ENCODE results near the gene TXNDC12.
A peak's percentile ranks its signal among the peaks of the same experiment; 100 is the strongest.

Gene TXNDC12

DNA sequence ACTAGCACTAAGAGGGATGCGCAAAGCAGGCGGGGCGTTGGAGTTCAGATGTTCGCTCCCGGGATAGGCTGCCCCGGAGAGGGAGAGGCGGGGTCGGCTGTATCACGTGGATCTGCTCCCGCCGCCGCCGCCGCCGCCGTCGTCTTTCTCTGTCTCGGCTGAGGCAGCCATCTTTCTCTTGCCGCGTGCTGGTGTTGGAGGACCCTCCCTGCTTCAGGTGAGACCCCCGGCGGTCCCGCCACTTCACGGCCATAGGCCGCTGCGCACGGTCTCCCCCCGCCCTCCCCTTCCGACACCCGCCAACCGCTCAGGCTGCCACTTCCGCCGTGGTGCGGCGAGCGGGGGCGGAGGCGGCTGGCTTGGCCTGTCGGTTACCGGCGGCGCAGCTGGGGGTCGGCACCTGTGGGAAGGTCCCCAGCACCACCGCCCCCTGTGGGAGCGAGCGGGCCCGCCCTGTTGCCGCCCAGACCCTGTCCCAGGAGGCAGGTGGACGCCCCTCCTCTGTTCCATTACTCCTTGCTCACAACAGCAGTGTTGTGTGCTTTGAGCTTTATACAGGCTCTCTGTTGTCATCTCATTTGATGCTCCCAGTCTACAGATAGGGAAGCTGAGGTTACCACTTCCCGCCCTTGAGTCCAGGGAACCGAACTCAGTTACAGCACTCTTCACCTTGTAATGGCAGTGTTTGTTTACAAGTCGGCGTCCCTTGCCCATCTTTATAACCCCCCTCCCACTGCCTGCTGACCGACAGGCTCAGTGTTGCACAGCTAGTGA, 1.4 kb upstream of the TXNDC12 start, which contains the start of gene BTF3L4 (continued):
- TF ChIP-seq ZFHX2 (tag by site-specific recombination; conservative IDR thresholded peaks at IDR 0.05) (peak; percentile 93), KLF9 (tag by site-specific recombination; IDR thresholded peaks at IDR 0.05; ENCODE audit: low read depth) (peak; percentile 60), ZBTB7A (tag by site-specific recombination; IDR thresholded peaks at IDR 0.05; ENCODE audit: low read depth) (peak; percentile 84), ZSCAN30 (tag by site-specific recombination; IDR thresholded peaks at IDR 0.05) (peak; percentile 37; the same call in 1 of the 2 replicates), SP7 (tag by site-specific recombination; IDR thresholded peaks at IDR 0.05) (peak; percentile 63), ZNF391 (tag by site-specific recombination; IDR thresholded peaks at IDR 0.05; ENCODE audit: borderline replicate concordance, low read depth) (peak; percentile 48; the same call in 1 of the 2 replicates), ZNF324 (tag by site-specific recombination; IDR thresholded peaks at IDR 0.05) (no peak; the same call in 1 of the 2 replicates), ZBTB26 (tag by site-specific recombination; optimal IDR thresholded peaks at IDR 0.05) (peak; percentile 68), SP3 (tag by site-specific recombination; IDR thresholded peaks at IDR 0.05) (peak; percentile 92), PRDM2 (tag by site-specific recombination; IDR thresholded peaks at IDR 0.05; ENCODE audit: borderline replicate concordance) (peak; percentile 69; the same call in 1 of the 2 replicates), PBX3 (CRISPR knock-in tag; IDR thresholded peaks at IDR 0.05) (0 out of 2 replicates have a peak, but pooled peaks have one; percentile 31), KLF8 (tag by site-specific recombination; IDR thresholded peaks at IDR 0.05) (peak; percentile 38; the same call in 1 of the 2 replicates)
- TF ChIP-seq, protein P1, sequence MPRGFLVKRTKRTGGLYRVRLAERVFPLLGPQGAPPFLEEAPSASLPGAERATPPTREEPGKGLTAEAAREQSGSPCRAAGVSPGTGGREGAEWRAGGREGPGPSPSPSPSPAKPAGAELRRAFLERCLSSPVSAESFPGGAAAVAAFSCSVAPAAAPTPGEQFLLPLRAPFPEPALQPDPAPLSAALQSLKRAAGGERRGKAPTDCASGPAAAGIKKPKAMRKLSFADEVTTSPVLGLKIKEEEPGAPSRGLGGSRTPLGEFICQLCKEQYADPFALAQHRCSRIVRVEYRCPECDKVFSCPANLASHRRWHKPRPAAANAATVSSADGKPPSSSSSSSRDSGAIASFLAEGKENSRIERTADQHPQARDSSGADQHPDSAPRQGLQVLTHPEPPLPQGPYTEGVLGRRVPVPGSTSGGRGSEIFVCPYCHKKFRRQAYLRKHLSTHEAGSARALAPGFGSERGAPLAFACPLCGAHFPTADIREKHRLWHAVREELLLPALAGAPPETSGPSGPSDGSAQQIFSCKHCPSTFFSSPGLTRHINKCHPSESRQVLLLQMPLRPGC (tag by site-specific recombination; IDR thresholded peaks at IDR 0.05), result no peak
- TF ChIP-seq, protein P2, sequence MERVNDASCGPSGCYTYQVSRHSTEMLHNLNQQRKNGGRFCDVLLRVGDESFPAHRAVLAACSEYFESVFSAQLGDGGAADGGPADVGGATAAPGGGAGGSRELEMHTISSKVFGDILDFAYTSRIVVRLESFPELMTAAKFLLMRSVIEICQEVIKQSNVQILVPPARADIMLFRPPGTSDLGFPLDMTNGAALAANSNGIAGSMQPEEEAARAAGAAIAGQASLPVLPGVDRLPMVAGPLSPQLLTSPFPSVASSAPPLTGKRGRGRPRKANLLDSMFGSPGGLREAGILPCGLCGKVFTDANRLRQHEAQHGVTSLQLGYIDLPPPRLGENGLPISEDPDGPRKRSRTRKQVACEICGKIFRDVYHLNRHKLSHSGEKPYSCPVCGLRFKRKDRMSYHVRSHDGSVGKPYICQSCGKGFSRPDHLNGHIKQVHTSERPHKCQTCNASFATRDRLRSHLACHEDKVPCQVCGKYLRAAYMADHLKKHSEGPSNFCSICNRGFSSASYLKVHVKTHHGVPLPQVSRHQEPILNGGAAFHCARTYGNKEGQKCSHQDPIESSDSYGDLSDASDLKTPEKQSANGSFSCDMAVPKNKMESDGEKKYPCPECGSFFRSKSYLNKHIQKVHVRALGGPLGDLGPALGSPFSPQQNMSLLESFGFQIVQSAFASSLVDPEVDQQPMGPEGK (tag by site-specific recombination; IDR thresholded peaks at IDR 0.05), result peak; percentile 74
- TF ChIP-seq, protein P3, sequence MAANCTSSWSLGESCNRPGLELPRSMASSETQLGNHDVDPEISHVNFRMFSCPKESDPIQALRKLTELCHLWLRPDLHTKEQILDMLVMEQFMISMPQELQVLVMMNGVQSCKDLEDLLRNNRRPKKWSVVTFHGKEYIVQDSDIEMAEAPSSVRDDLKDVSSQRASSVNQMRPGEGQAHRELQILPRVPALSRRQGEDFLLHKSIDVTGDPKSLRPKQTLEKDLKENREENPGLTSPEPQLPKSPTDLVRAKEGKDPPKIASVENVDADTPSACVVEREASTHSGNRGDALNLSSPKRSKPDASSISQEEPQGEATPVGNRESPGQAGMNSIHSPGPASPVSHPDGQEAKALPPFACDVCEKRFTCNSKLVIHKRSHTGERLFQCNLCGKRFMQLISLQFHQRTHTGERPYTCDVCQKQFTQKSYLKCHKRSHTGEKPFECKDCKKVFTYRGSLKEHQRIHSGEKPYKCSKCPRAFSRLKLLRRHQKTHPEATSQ (tag by site-specific recombination; IDR thresholded peaks at IDR 0.05), result 0 out of 2 replicates have a peak, but pooled peaks have one; percentile 73
